Liver (tissue), 9 donors: ENCODE results near the gene PAIP1. TPM values are rescaled to one million over a fixed set of nuclear protein-coding genes. Genes with fewer than 3 reads are reported as not detected.

Source experiments
- DNase-seq: peaks from one replicate; pipeline ENCODE4 v3.0.0-alpha.2; 2017; ENCODE audit warnings: low spot score
- H3K27ac ChIP-seq, 2 donors: one replicate each; pipeline ENCODE4 v1.7.0; 2013; ENCODE audit warnings: inconsistent platforms in 2 of 2, low read length in 2 of 2, control low read depth in 1 of 2, low read depth in 1 of 2, mild to moderate bottlenecking in 1 of 2
- H3K27me3 ChIP-seq, 4 donors: one replicate each; pipeline versions ENCODE4 v1.6.1 to v1.7.0; 2013; ENCODE audit warnings: low read length in 3 of 4, inconsistent platforms in 1 of 4, mild to moderate bottlenecking in 1 of 4, moderate library complexity in 1 of 4; ENCODE audit not compliant: control insufficient read depth in 4 of 4, insufficient read depth in 4 of 4
- H3K36me3 ChIP-seq, 4 donors: one replicate each; pipeline versions ENCODE4 v1.6.1 to v1.7.0; 2013; ENCODE audit warnings: low read length in 3 of 4, mild to moderate bottlenecking in 3 of 4, low read depth in 1 of 4, moderate library complexity in 1 of 4; ENCODE audit not compliant: control insufficient read depth in 4 of 4, insufficient read depth in 3 of 4
- H3K4me1 ChIP-seq, 4 donors: one replicate each; pipeline versions ENCODE4 v1.6.1 to v1.7.0; 2013; ENCODE audit warnings: low read length in 3 of 4, mild to moderate bottlenecking in 3 of 4, moderate library complexity in 1 of 4; ENCODE audit not compliant: control insufficient read depth in 4 of 4, insufficient read depth in 4 of 4
- H3K4me3 ChIP-seq, 3 donors: one replicate each; pipeline versions ENCODE4 v1.6.1 to v1.7.0; 2013; ENCODE audit warnings: low read length in 3 of 3, control low read depth in 1 of 3, low read depth in 1 of 3, mild to moderate bottlenecking in 1 of 3
- H3K9ac ChIP-seq, 2 donors: one replicate each; pipeline ENCODE4 v1.7.0; 2013; ENCODE audit warnings: low read length in 2 of 2, mild to moderate bottlenecking in 2 of 2, moderate library complexity in 2 of 2, control low read depth in 1 of 2, low read depth in 1 of 2
- H3K9me3 ChIP-seq, 4 donors: one replicate each; pipeline versions ENCODE4 v1.6.1 to v1.7.0; 2013; ENCODE audit warnings: low read length in 3 of 4; ENCODE audit not compliant: control insufficient read depth in 4 of 4
- FOXA1 ChIP-seq: IDR thresholded peaks from 2 replicates; pipeline ENCODE4 v1.6.1; 2016; ENCODE audit warnings: antibody characterized with exemption
- FOXA2 ChIP-seq: IDR thresholded peaks from 2 replicates; pipeline ENCODE4 v1.6.1; 2016; ENCODE audit warnings: antibody characterized with exemption
- GABPA ChIP-seq, 2 donors: IDR thresholded peaks in 1 of 2; conservative IDR thresholded peaks in 1 of 2; 2 replicates each; pipeline ENCODE4 v1.6.1; 2016; ENCODE audit warnings: antibody characterized with exemption in 2 of 2, mild to moderate bottlenecking in 1 of 2, moderate library complexity in 1 of 2
- HNF4A ChIP-seq, 2 donors: conservative IDR thresholded peaks; 2 replicates each; pipeline ENCODE4 v1.6.1; 2016; ENCODE audit warnings: antibody characterized with exemption in 2 of 2, mild to moderate bottlenecking in 2 of 2
- HNF4G ChIP-seq: IDR thresholded peaks from 2 replicates; pipeline ENCODE4 v1.6.1; 2016; ENCODE audit warnings: antibody characterized with exemption
- MAX ChIP-seq: IDR thresholded peaks from 2 replicates; pipeline ENCODE4 v1.6.1; 2016; ENCODE audit warnings: antibody characterized with exemption
- NR2F2 ChIP-seq: IDR thresholded peaks from 2 replicates; pipeline ENCODE4 v1.6.1; 2016; ENCODE audit warnings: antibody characterized with exemption
- RAD21 ChIP-seq, 2 donors: IDR thresholded peaks; 2 replicates each; pipeline ENCODE4 v1.6.1; 2016; ENCODE audit warnings: antibody characterized with exemption in 2 of 2, mild to moderate bottlenecking in 2 of 2
- REST ChIP-seq: IDR thresholded peaks from 2 replicates; pipeline ENCODE4 v1.6.1; 2016; ENCODE audit warnings: antibody characterized with exemption, mild to moderate bottlenecking
- SP1 ChIP-seq: IDR thresholded peaks from 2 replicates; pipeline ENCODE4 v1.6.1; 2018; ENCODE audit warnings: antibody characterized with exemption, mild to moderate bottlenecking
- TAF1 ChIP-seq: conservative IDR thresholded peaks from 2 replicates; pipeline ENCODE4 v1.6.1; 2016; ENCODE audit warnings: antibody characterized with exemption, mild to moderate bottlenecking
- YY1 ChIP-seq: IDR thresholded peaks from 2 replicates; pipeline ENCODE4 v1.6.1; 2016; ENCODE audit warnings: antibody characterized with exemption, mild to moderate bottlenecking
- ZBTB33 ChIP-seq: IDR thresholded peaks from 2 replicates; pipeline ENCODE4 v1.6.1; 2016; ENCODE audit warnings: antibody characterized with exemption
- WGBS: extraction: QIAGEN DNeasy Blood & Tissue Kit; methylation state at CpG from one replicate; pipeline ENCODE4 v1.1.7; 2013; 5-methylcytosine and 5-hydroxymethylcytosine counted together
- polyA plus RNA-seq, 2 donors: library from polyadenylated mRNA; stranded (reverse) in 1 of 2; unstranded in 1 of 2; fragments of 200-250 nt in 1 of 2; fragments of >200 nt in 1 of 2; fragmentation: Nextera tagmentation in 1 of 2; extraction: Ambion mirVana in 1 of 2; gene quantifications; one replicate each; pipeline versions ENCODE4 v1.2.1 to v1.2.3, GENCODE V29; 2013 to 2015
- total RNA-seq, 2 donors: library from RNA; depleted of rRNA; stranded (reverse); fragments of >200 nt; gene quantifications; one replicate each; pipeline ENCODE4 v1.2.3, GENCODE V29; 2014
- TF ChIP-seq, protein P1 (sequence below): fragments of 150-350 bp; IDR thresholded peaks from 2 replicates; pipeline ENCODE4 v1.5.1; 2017; ENCODE audit warnings: improper control_type of control experiment, low read depth, low read length; ENCODE audit not compliant: missing input control
- donor health status: healthy.
- donor health status: healthy.
- donor health status: healthy.
- donor health status: healthy.
- donor health status: healthy.

PAIP1 gene
- total and polyA plus RNA-seq, 4 donors = 27.0 to 50.8 (median 44.2) TPM

- no peak for TF ChIP-seq ZBTB33
- TF ChIP-seq HNF4A (conservative IDR thresholded peaks at IDR 0.05) = no peak
- no peak for TF ChIP-seq NR2F2
Measured at GRCh38 chr5:43589310-43589709, 32.4 kb upstream of the PAIP1 start (continued).

DNA sequence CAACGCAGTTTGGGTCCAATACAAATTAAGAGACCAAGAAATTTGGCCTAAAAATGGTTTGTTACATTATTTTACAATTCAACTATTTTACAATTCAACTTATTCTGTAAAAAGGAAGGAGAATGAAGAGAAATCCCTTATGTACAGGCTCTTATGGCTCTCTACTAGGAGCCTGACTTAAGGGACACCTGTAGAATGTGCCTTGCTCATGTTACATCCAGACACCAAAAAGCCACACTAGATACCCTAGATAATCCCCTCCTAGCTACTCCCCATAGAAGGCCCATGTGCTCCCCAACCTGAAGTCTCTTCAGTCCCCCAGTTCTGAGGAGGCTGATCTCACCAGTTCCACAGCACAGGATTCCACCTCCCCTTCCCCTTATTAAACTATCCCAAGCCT lies 32.0 kb upstream of the PAIP1 start:
- H3K27me3 ChIP-seq = no peaks in the 10 kb centered on the region
- no peak for DNase-seq
- 44% methylated on average over 1 of the region's 1 CpG for WGBS

GRCh38 chr5:43584166-43584699 lies 27.4 kb upstream of the PAIP1 start:
- Histone ChIP-seq H3K36me3 (no peaks in the 10 kb centered on the region), H3K9me3 (no peaks in the 10 kb centered on the region), H3K4me1 (peaks cover 0 to 8% (median 4%) of the 10 kb centered on the region in 4 donors), H3K27me3 (no peaks in the 10 kb centered on the region), H3K4me3 (no peak overlapping the region), H3K9ac (no peak overlapping the region), H3K27ac (no peak overlapping the region)
- DNase-seq = no peak
- TF ChIP-seq SP1 = no peak
- TF ChIP-seq, protein P1, sequence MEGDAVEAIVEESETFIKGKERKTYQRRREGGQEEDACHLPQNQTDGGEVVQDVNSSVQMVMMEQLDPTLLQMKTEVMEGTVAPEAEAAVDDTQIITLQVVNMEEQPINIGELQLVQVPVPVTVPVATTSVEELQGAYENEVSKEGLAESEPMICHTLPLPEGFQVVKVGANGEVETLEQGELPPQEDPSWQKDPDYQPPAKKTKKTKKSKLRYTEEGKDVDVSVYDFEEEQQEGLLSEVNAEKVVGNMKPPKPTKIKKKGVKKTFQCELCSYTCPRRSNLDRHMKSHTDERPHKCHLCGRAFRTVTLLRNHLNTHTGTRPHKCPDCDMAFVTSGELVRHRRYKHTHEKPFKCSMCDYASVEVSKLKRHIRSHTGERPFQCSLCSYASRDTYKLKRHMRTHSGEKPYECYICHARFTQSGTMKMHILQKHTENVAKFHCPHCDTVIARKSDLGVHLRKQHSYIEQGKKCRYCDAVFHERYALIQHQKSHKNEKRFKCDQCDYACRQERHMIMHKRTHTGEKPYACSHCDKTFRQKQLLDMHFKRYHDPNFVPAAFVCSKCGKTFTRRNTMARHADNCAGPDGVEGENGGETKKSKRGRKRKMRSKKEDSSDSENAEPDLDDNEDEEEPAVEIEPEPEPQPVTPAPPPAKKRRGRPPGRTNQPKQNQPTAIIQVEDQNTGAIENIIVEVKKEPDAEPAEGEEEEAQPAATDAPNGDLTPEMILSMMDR = no peak
- TF ChIP-seq FOXA1 = no peak
- no peak for TF ChIP-seq FOXA2
- no peak for TF ChIP-seq GABPA (IDR thresholded peaks at IDR 0.05 in 1 of 2, conservative IDR thresholded peaks at IDR 0.05 in 1 of 2)
- no peak for TF ChIP-seq MAX
- TF ChIP-seq YY1 = no peak
- TF ChIP-seq HNF4A (conservative IDR thresholded peaks at IDR 0.05) = no peak
- no peak for TF ChIP-seq HNF4G
- TF ChIP-seq RAD21 (IDR thresholded peaks at IDR 0.05) = no peak
- TF ChIP-seq TAF1 = no peak
- no peak for TF ChIP-seq REST
- no peak for TF ChIP-seq NR2F2
- 90% methylated on average over 1 of the region's 1 CpG for WGBS

More for the DNA sequence above, 32.0 kb upstream of the PAIP1 start:
- no peaks in the 10 kb centered on the region for H3K4me1 ChIP-seq
- no peak overlapping the region for H3K9ac ChIP-seq
- no peak overlapping the region for H3K4me3 ChIP-seq
- TF ChIP-seq ZBTB33 = no peak
- no peak overlapping the region for H3K27ac ChIP-seq
- H3K9me3 ChIP-seq = no peaks in the 10 kb centered on the region
- peaks cover 0 to 3% (median 0%) of the 10 kb centered on the region in 4 donors for H3K36me3 ChIP-seq
